Measurements from ENCODE around the gene STK24. TPM values are rescaled to one million over a fixed set of nuclear protein-coding genes. Genes with fewer than 3 reads are reported as not detected.

Gene STK24
- total RNA-seq, 2 donors from 2014 or later, result 115 to 125 TPM

DNA sequence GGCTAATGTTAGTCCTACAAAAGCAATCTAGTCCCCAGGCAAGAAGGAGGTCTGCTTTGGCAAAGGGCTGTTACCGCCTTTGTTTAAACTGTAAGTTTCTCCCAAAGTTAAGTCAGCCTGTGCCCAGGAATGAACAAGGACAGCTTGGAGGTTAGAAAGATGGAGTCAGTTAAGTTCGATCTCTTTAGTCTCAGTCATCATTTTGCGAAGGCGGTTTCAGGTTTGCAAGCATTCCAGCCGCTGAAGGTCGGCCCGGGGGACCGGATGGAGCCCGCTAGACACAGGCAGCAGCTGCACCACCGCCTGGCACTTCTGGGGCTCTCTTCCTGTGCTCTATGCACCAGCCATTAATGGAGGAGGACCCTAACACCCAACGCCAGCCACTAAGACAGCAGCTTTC, 91.3 kb downstream of the STK24 start:
- Histone ChIP-seq H3K9ac (ENCODE audit: extremely low read depth, low read length, poor library complexity, severe bottlenecking) (no peak overlapping the region), H3K4me3 (ENCODE audit: low read length) (no peak overlapping the region), H3K27ac (ENCODE audit: low read depth, low read length) (no peak overlapping the region), H3K9me3 (ENCODE audit: control insufficient read depth, low read length) (no peaks in the 10 kb centered on the region), H3K4me1 (ENCODE audit: control insufficient read depth, insufficient read depth, low read length) (peaks cover 9% of the 10 kb centered on the region), H3K27me3 (ENCODE audit: control insufficient read depth, insufficient read depth, low read length, poor library complexity, severe bottlenecking) (no peaks in the 10 kb centered on the region), H3K36me3 (ENCODE audit: control insufficient read depth, insufficient read depth, low read length) (peaks cover 17% of the 10 kb centered on the region)
- Mint-ChIP-seq H3K27me3 (ENCODE audit: insufficient read depth) (no peaks in the 10 kb centered on the region), H3K9me3 (no peaks in the 10 kb centered on the region), H3K36me3 (ENCODE audit: low read depth) (peaks cover 10% of the 10 kb centered on the region), H3K4me3 (no peak overlapping the region), H3K27ac (peak overlapping the region; percentile 95), H3K4me1 (peaks cover 51% of the 10 kb centered on the region)
- TF ChIP-seq, protein P1, sequence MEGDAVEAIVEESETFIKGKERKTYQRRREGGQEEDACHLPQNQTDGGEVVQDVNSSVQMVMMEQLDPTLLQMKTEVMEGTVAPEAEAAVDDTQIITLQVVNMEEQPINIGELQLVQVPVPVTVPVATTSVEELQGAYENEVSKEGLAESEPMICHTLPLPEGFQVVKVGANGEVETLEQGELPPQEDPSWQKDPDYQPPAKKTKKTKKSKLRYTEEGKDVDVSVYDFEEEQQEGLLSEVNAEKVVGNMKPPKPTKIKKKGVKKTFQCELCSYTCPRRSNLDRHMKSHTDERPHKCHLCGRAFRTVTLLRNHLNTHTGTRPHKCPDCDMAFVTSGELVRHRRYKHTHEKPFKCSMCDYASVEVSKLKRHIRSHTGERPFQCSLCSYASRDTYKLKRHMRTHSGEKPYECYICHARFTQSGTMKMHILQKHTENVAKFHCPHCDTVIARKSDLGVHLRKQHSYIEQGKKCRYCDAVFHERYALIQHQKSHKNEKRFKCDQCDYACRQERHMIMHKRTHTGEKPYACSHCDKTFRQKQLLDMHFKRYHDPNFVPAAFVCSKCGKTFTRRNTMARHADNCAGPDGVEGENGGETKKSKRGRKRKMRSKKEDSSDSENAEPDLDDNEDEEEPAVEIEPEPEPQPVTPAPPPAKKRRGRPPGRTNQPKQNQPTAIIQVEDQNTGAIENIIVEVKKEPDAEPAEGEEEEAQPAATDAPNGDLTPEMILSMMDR (conservative IDR thresholded peaks at IDR 0.05), result no peak
- DNase-seq, result peak; percentile 53
- 92 to 95% methylated on average over 2 to 10 of the region's 11 CpGs for WGBS, 2 experiments (ENCODE audit: insufficient coverage in 1 of 2, insufficient read length in 1 of 2)

DNA sequence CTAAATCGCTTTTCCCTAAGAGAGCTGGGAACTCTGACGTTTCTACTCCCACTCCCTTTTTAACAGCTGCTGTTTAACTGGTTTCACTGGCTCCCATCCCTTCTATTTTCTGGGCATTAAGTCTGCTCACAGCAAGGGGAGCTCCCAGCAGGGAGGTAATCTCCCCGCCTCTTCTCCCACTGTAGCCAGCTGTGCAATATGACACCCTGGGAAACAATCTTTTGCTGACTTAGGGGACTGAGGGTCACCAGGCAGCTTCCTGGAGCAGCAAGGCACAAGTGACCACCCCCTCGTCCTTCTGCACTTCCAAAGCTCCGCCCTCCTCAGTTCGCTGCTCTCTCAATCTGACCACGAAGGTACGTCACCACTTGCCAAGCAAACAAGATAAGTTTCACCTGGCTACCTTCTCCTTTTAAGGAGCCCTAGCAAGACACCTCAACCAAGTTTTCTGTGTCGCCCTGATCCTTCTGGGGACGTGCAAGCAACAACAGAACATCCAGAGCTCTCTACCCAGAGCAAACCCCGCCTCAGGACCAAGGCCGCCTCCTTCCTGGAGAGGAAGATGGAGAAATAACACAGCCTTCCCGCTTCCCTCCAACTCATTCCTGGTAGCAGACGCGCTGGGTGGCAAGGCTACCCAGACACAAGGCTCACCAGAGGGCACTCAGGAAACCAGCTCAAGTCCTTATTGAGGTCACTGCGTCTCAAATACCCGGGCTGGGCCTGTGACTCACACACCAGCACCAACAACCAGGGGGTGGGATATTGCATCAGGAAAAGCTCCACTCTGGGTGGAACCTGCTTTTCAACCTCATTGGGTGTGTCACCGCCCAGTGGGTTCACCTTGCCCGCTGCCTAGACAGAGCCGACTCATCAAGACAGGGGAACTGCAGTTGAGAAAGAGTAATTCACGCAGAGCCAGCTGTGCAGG, 92.4 kb downstream of the STK24 start:
- no peaks in the 10 kb centered on the region for H3K9me3 Mint-ChIP-seq
- DNase-seq, result peak; percentile 94
- H3K36me3 Mint-ChIP-seq (ENCODE audit: low read depth), result peaks cover 10% of the 10 kb centered on the region
- Histone ChIP-seq H3K4me3 (ENCODE audit: low read length) (peak overlapping the region; percentile 56), H3K27me3 (ENCODE audit: control insufficient read depth, insufficient read depth, low read length, poor library complexity, severe bottlenecking) (no peaks in the 10 kb centered on the region), H3K36me3 (ENCODE audit: control insufficient read depth, insufficient read depth, low read length) (peaks cover 19% of the 10 kb centered on the region), H3K4me1 (ENCODE audit: control insufficient read depth, insufficient read depth, low read length) (peaks cover 10% of the 10 kb centered on the region), H3K9me3 (ENCODE audit: control insufficient read depth, low read length) (no peaks in the 10 kb centered on the region), H3K9ac (ENCODE audit: extremely low read depth, low read length, poor library complexity, severe bottlenecking) (peak overlapping the region; percentile 57), H3K27ac (ENCODE audit: low read depth, low read length) (peak overlapping the region; percentile 19)
- H3K4me3 Mint-ChIP-seq, result peak overlapping the region; percentile 42
- 28 to 29% methylated on average over 17 to 21 of the region's 21 CpGs for WGBS, 2 experiments (ENCODE audit: insufficient coverage in 1 of 2, insufficient read length in 1 of 2)
- H3K27me3 Mint-ChIP-seq (ENCODE audit: insufficient read depth), result no peaks in the 10 kb centered on the region
- TF ChIP-seq, protein P1 (conservative IDR thresholded peaks at IDR 0.05), result no peak
- peaks cover 55% of the 10 kb centered on the region for H3K4me1 Mint-ChIP-seq
- H3K27ac Mint-ChIP-seq, result peak overlapping the region; percentile 95

DNA sequence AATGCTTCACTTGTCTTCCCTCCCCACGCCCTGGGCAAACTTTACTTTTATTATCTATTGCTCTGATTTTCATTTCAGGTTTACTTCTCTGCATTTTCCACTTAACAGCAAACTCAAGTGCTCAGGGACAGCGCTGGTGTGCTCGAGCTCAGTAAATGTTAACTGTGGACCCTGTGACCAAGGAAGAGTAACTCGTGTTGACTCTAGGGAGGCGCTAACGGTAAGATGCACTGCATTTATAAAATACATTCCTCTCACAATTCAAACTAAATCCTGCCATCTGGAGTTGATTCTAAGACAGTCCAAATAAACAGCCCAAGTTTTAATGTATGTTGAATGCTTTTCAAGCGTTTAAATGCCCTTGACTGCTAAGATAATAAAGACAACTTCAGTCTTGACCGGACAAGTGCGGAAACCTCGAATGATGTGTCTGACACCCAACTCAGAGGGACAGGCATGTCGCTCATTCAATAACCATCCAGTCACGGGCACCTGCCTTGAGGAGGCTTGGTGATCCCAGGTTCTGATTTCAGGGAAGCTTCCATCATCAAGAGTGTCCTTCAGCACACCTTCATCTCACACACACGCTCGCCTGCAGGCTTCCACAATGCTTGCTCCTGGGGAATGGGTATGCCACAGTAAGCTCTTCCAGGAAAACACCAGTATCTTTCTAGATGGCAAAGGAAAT, 93.2 kb downstream of the STK24 start:
- Mint-ChIP-seq H3K4me3 (peak overlapping the region; percentile 42), H3K36me3 (ENCODE audit: low read depth) (peaks cover 10% of the 10 kb centered on the region), H3K27me3 (ENCODE audit: insufficient read depth) (no peaks in the 10 kb centered on the region), H3K27ac (peak overlapping the region; percentile 95), H3K9me3 (no peaks in the 10 kb centered on the region), H3K4me1 (peaks cover 61% of the 10 kb centered on the region)
- Histone ChIP-seq H3K4me1 (ENCODE audit: control insufficient read depth, insufficient read depth, low read length) (peaks cover 15% of the 10 kb centered on the region), H3K36me3 (ENCODE audit: control insufficient read depth, insufficient read depth, low read length) (peaks cover 15% of the 10 kb centered on the region), H3K9ac (ENCODE audit: extremely low read depth, low read length, poor library complexity, severe bottlenecking) (peak overlapping the region; percentile 57), H3K27ac (ENCODE audit: low read depth, low read length) (no peak overlapping the region), H3K9me3 (ENCODE audit: control insufficient read depth, low read length) (no peaks in the 10 kb centered on the region), H3K27me3 (ENCODE audit: control insufficient read depth, insufficient read depth, low read length, poor library complexity, severe bottlenecking) (no peaks in the 10 kb centered on the region), H3K4me3 (ENCODE audit: low read length) (peak overlapping the region; percentile 56)
- DNase-seq, result no peak
- TF ChIP-seq, protein P1 (conservative IDR thresholded peaks at IDR 0.05), result no peak
- WGBS, 2 experiments (ENCODE audit: insufficient coverage in 1 of 2, insufficient read length in 1 of 2), result 88 to 91% methylated on average over 10 to 14 of the region's 14 CpGs

Data from endodermal cell (in vitro differentiated cells).